ENCODE data around the gene RUNX3.

- TF ChIP-seq CTCF (optimal IDR thresholded peaks at IDR 0.05 in 1 of 3, IDR thresholded peaks at IDR 0.05 in 1 of 3, conservative IDR thresholded peaks at IDR 0.05 in 1 of 3; ENCODE audit: extremely low read depth in 1 of 3, insufficient read depth in 2 of 3, low read length in 3 of 3) (no peak), EZH2 (IDR thresholded peaks at IDR 0.05; ENCODE audit: low read length) (no peak)
Observed at GRCh38 chr1:24965571-24965930, 35.5 kb upstream of the RUNX3 start.

Measured in keratinocyte (primary cell).